ENCODE results near the gene SLIT1.

Gene SLIT1

GRCh38 chr10:97185326-97186058 lies at the start of gene SLIT1:
TSS of gene SLIT1 (minus strand) at chr10:97185959. CDS start at chr10:97185674, 285 bp downstream.
- DNase-seq (ENCODE audit: low read depth in 1 of 2, low spot score in 1 of 2), result no peak

DNA sequence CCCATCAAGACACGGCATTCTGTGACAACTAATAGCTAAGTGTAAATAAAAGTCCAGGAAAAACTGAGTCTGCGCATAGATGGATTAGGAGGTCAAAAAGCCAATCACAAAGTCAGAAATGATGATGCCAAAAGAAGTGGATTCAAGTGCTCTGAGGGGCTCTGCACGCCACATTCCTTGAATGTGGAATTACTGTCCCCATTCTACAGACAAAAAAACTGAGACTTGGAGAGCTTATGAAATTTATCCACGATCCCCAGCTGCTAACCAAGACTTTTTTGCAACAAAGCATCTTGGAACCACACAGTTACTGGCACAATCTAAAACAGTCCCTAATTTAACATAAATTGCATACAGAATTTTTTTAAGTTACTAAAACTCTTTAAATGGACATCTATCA lies 49.6 kb upstream of the SLIT1 start:
- no peak for DNase-seq (ENCODE audit: low read depth in 1 of 2, low spot score in 1 of 2)

GRCh38 chr10:97234400-97234799 lies 48.6 kb upstream of the SLIT1 start:
- DNase-seq (ENCODE audit: low read depth in 1 of 2, low spot score in 1 of 2), result no peak

DNA sequence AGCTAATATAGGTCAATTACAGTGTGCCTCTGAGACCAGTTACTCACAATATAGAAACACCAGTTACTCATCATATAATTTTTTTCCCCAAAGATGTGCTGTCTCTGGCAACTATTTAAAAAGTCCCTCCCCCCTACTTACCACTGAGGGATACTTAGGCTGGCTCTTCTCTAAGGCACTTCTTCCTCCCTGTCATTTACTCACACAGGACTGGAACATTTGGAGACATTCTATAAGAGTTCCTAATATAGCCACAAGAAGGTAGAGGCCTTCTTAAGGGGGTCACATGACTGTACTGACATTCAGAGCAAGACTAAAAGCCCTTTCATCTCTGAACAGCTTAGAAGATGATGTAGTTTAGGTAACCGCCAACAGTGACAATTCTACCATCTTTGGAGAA lies 44.4 kb upstream of the SLIT1 start:
- DNase-seq (ENCODE audit: low read depth in 1 of 2, low spot score in 1 of 2), result no peak

GRCh38 chr10:97229322-97230015 lies 43.7 kb upstream of the SLIT1 start:
- no peak for DNase-seq (ENCODE audit: low read depth in 1 of 2, low spot score in 1 of 2)

GRCh38 chr10:97228775-97229157 lies 43.0 kb upstream of the SLIT1 start:
- DNase-seq (ENCODE audit: low read depth in 1 of 2, low spot score in 1 of 2), result no peak

- DNase-seq (ENCODE audit: low read depth in 1 of 2, low spot score in 1 of 2), result no peak
Observed at GRCh38 chr10:97228130-97228774, 42.5 kb upstream of the SLIT1 start.

DNA sequence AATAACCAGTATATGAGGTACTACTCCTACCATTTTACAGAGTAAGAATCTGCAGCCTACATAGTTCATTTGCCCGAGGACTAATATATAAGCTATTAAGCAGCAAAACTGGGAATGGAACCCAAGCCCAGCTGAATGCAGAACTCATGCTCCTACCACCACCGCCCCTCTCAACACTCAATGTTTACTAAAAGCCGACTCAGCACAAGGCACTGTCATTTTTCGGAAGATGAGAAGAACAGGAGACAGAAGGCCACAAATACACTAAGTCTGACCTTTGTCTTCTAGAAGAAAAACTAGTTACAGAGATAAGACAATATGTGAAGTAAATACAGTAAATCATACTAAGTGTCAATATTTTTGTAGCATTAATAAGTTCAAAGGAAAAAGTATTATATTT lies 40.6 kb upstream of the SLIT1 start:
- DNase-seq (ENCODE audit: low read depth in 1 of 2, low spot score in 1 of 2), result no peak

GRCh38 chr10:97224483-97225435 lies 39.0 kb upstream of the SLIT1 start:
- DNase-seq (ENCODE audit: low read depth in 1 of 2, low spot score in 1 of 2), result no peak

DNA sequence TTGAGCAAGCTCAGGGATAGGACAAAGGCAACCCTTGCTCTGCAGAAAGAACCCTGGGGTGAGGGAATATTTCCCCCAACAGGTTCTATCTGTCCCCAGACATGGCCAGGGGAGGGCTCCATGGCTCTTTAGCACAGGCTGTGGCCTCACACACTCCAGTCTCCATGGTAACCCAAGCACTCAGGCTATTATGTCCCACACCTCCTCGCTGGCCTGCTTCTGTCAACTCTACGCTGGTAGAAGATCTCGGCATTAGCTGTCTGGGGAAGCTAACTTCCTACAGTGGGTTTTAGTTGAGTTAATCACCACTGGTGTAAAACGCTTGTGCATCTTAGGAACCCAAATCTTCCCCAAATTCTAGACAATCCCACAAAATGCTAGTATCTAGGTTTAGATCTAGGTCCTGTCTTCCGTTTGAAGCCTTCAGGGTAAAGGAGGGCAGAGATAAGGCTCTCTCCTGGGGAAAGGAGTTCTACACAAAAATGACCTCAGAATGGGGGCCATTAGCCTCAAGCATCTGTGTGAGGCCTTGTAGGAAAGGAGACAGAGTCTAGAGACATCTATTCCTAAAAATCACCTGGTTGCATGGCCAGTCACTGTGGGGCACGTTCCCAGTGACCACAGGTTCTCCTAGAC lies 36.7 kb upstream of the SLIT1 start:
- no peak for DNase-seq (ENCODE audit: low read depth in 1 of 2, low spot score in 1 of 2)

GRCh38 chr10:97220355-97220754 lies 34.6 kb upstream of the SLIT1 start:
- DNase-seq (ENCODE audit: low read depth in 1 of 2, low spot score in 1 of 2), result no peak

GRCh38 chr10:97217299-97217698 lies 31.5 kb upstream of the SLIT1 start:
- no peak for DNase-seq (ENCODE audit: low read depth in 1 of 2, low spot score in 1 of 2)

GRCh38 chr10:97215619-97216260 lies 30.0 kb upstream of the SLIT1 start:
- no peak for DNase-seq (ENCODE audit: low read depth in 1 of 2, low spot score in 1 of 2)

DNA sequence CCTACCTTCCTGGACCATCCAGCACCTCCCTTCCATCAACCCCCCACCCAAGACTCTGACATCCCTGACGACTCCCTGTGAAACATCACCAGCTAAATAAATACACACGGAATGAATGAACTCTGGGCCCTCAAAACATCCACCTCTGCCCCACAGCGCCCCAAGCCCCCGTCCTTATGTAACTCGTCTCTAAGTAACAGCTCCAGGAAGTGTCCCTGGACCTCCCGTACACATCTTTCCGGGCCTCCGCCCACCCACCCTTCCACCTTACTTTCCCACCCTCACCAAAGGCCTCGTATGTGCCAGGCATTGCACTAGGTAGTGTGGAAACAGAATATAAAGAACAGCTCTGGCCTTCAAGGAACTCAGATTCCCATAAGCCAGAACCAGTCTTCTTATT lies 27.7 kb upstream of the SLIT1 start:
- no peak for DNase-seq (ENCODE audit: low read depth in 1 of 2, low spot score in 1 of 2)

GRCh38 chr10:97211229-97211628 lies 25.5 kb upstream of the SLIT1 start:
- no peak for DNase-seq (ENCODE audit: low read depth in 1 of 2, low spot score in 1 of 2)

- DNase-seq (ENCODE audit: low read depth in 1 of 2, low spot score in 1 of 2), result peak; percentile 28 to 49
Observed at GRCh38 chr10:97210543-97210960, 24.8 kb upstream of the SLIT1 start.

DNA sequence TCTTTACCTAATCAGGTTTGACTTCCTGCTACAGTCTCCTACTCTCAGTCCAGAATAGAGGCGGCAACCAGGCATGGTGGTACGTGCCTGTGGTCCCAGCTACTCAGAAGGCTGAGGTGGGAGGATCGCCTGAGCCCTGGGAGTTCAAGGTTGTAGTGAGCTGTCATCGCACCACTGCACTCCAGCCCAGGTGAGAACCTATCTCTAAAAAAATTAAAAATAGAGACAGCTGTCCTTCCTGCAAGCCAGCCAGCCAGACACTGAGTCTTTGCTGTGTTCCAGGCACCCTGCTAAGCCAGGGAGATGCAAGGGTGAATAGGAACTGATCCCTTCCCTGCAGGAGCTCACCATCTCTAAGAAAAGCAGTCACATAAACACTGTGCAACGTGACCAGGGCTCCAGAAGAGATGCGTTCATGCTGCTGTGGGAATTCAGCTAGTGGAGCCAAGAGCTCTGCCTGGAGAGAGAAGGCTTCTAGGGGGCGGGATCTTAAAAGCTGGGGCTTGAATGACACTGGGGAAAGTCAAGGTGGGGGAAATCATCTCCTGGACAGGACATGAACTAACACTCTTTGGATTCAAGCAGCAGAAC lies 22.1 kb upstream of the SLIT1 start:
- DNase-seq (ENCODE audit: low read depth in 1 of 2, low spot score in 1 of 2), result no peak

- DNase-seq (ENCODE audit: low read depth in 1 of 2, low spot score in 1 of 2), result no peak
Observed at GRCh38 chr10:97207131-97207530, 21.4 kb upstream of the SLIT1 start.

- no peak for DNase-seq (ENCODE audit: low read depth in 1 of 2, low spot score in 1 of 2)
Observed at GRCh38 chr10:97204826-97205679, 19.3 kb upstream of the SLIT1 start.

All from stimulated activated CD4-positive, alpha-beta T cell treated with anti-CD3 and anti-CD28 coated beads, Interleukin-15, amount 100 ng/mL, for 1 hour (primary cell).